Skeletal muscle tissue (tissue), 5 donors: ENCODE measurements around the gene SIAH3. TPM values are rescaled to one million over a fixed set of nuclear protein-coding genes. Genes with fewer than 3 reads are reported as not detected.

Experiments used
- H3K27ac ChIP-seq: one replicate; pipeline ENCODE4 v1.7.0; 2013; ENCODE audit warnings: mild to moderate bottlenecking, low read depth, low read length, inconsistent platforms
- H3K27me3 ChIP-seq, 3 donors: one replicate each; pipeline ENCODE4 v1.7.0; 2013; ENCODE audit warnings: low read length in 3 of 3; ENCODE audit not compliant: control insufficient read depth in 3 of 3, insufficient read depth in 3 of 3
- H3K36me3 ChIP-seq, 3 donors: one replicate each; pipeline ENCODE4 v1.7.0; 2013; ENCODE audit warnings: low read length in 3 of 3; ENCODE audit not compliant: control insufficient read depth in 3 of 3, insufficient read depth in 3 of 3
- H3K4me1 ChIP-seq, 3 donors: one replicate each; pipeline ENCODE4 v1.7.0; 2013; ENCODE audit warnings: low read length in 3 of 3, mild to moderate bottlenecking in 3 of 3; ENCODE audit not compliant: control insufficient read depth in 3 of 3, insufficient read depth in 3 of 3
- H3K4me3 ChIP-seq, 3 donors: one replicate each; pipeline ENCODE4 v1.7.0; 2013; ENCODE audit warnings: low read length in 3 of 3
- H3K9ac ChIP-seq, 3 donors: one replicate each; pipeline ENCODE4 v1.7.0; 2013; ENCODE audit warnings: low read length in 3 of 3, mild to moderate bottlenecking in 3 of 3, moderate library complexity in 2 of 3, low read depth in 1 of 3
- H3K9me3 ChIP-seq, 3 donors: one replicate each; pipeline ENCODE4 v1.7.0; 2013; ENCODE audit warnings: low read length in 3 of 3; ENCODE audit not compliant: control insufficient read depth in 3 of 3
- small RNA-seq: library from RNA; depleted of rRNA; stranded (forward); fragments of <200 nt; gene quantifications from one replicate; pipeline ENCODE3, GENCODE V24; 2014
- total RNA-seq: library from RNA; depleted of rRNA; stranded (reverse); fragments of >200 nt; gene quantifications from one replicate; pipeline ENCODE4 v1.2.3, GENCODE V29; 2014
- donor health status: Osteomylitis.

SIAH3 gene
- total RNA-seq, 1 donor from 2014 or later: under 0.01 TPM

- H3K9me3 ChIP-seq: no peaks in the 10 kb centered on the region
- H3K4me1 ChIP-seq: no peaks in the 10 kb centered on the region
- no peak overlapping the region for H3K9ac ChIP-seq
- H3K36me3 ChIP-seq: no peaks in the 10 kb centered on the region
- no peaks in the 10 kb centered on the region for H3K27me3 ChIP-seq
- H3K4me3 ChIP-seq: no peak overlapping the region
- H3K27ac ChIP-seq: no peak overlapping the region
These were observed 120.1 kb downstream of the SIAH3 start for GRCh38 chr13:45731455-45731854.

- no peaks in the 10 kb centered on the region for H3K36me3 ChIP-seq
- no peaks in the 10 kb centered on the region for H3K27me3 ChIP-seq
- no peak overlapping the region for H3K9ac ChIP-seq
These were observed 122.8 kb downstream of the SIAH3 start for GRCh38 chr13:45728759-45729158.

More at GRCh38 chr13:45728759-45729158, 122.8 kb downstream of the SIAH3 start:
- no peak overlapping the region for H3K27ac ChIP-seq
- H3K4me3 ChIP-seq: no peak overlapping the region
- H3K4me1 ChIP-seq: no peaks in the 10 kb centered on the region
- no peaks in the 10 kb centered on the region for H3K9me3 ChIP-seq

Small RNA genes lying within 50 kb of the gene (small RNA-seq; reads per million reads assigned to genes)
- gene RF00017: not detected

Other genes with a start within 250 kb of the SIAH3 start
- not detected for gene ERICH6B, start 236.0 kb downstream of the SIAH3 start, total RNA-seq
- not detected for gene CBY2, start 149.4 kb downstream of the SIAH3 start, total RNA-seq
- gene ZC3H13, start 201.0 kb upstream of the SIAH3 start, total RNA-seq: 28.2 TPM